ENCODE results near the gene STPG2.
"Not testable (repeated sequence)": the region's sequence is repeated elsewhere in the genome, so short reads cannot be mapped to it uniquely, and the experiment has no call there.

Gene STPG2

GRCh38 chr4:97978791-97979488, 164.3 kb downstream of the STPG2 start:
- no peak for DNase-seq (ENCODE audit: low read depth)
- H3K4me3 ChIP-seq (ENCODE audit: low read depth, low read length), result no peak overlapping the region

GRCh38 chr4:97953171-97953941, 189.9 kb downstream of the STPG2 start:
- no peak overlapping the region for H3K4me3 ChIP-seq (ENCODE audit: low read depth, low read length)

DNA sequence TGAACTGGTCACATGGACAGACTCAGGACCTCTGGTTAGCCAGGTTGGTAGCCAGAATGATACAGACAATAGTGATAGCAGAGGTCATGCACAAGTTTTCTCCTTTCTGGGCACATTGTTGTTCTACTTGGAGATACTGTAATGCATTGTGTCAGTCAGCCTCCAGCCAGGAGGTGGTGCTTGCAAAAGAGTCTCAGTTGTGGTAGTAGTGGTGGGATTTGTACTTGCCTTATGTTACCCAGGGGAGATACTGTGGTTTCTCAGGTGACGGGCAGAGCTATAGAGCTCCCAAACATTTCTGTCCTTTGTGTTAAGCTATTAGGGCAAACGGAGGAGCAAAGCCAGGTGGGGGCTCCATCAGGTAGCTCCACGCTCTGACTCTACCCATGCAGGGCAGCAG, 190.5 kb downstream of the STPG2 start:
- no peak for DNase-seq (ENCODE audit: low read depth)
- no peak overlapping the region for H3K4me3 ChIP-seq (ENCODE audit: low read depth, low read length)

More at GRCh38 chr4:97953171-97953941, 189.9 kb downstream of the STPG2 start:
- DNase-seq (ENCODE audit: low read depth), result no peak

DNA sequence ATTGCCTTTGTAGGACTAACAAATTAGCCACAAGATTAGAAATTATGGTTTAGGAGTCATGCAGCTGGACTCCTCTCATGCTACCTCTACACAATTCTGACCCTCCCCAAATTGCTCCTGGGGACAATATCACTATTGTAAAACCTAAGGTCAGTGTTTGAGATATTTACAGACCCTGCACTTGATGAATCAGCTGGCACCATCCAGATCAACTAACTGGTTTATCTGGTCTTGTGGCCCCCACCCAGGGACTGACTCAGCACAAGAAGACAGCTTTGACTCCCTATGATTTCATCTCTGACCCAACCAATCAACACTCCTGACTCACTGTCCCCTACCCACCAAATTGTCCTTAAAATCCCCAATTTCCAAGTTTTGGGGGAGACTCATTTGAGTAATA, 192.4 kb downstream of the STPG2 start:
- DNase-seq (ENCODE audit: low read depth), result no peak
- no peak overlapping the region for H3K4me3 ChIP-seq (ENCODE audit: low read depth, low read length)

GRCh38 chr4:97942951-97943350, 200.3 kb downstream of the STPG2 start:
- no peak overlapping the region for H3K4me3 ChIP-seq (ENCODE audit: low read depth, low read length)
- no peak for DNase-seq (ENCODE audit: low read depth)

- DNase-seq (ENCODE audit: low read depth), result no peak
- H3K4me3 ChIP-seq (ENCODE audit: low read depth, low read length), result no peak overlapping the region
Observed at GRCh38 chr4:97942137-97942536, 201.1 kb downstream of the STPG2 start.

DNA sequence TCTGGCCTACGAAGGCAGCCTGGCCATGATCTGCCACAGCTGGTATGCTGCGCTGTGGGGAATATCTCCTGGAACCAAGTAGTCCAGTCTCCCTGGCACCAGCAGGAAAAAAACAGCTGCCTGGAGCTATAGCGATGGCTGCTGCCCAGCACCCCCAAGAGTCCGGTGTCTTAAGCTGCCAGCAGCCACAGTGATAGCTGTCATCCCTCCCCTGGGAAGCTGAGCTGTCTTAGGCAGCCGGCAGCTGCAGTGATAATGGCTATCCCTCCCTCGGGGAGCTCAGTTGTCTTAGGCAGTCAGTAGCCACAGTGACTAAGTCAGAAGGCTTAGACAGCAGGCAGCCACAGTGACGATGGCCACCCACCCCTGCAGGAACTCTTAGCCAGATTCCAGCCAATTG, 205.1 kb downstream of the STPG2 start:
- no peak for DNase-seq (ENCODE audit: low read depth)

DNA sequence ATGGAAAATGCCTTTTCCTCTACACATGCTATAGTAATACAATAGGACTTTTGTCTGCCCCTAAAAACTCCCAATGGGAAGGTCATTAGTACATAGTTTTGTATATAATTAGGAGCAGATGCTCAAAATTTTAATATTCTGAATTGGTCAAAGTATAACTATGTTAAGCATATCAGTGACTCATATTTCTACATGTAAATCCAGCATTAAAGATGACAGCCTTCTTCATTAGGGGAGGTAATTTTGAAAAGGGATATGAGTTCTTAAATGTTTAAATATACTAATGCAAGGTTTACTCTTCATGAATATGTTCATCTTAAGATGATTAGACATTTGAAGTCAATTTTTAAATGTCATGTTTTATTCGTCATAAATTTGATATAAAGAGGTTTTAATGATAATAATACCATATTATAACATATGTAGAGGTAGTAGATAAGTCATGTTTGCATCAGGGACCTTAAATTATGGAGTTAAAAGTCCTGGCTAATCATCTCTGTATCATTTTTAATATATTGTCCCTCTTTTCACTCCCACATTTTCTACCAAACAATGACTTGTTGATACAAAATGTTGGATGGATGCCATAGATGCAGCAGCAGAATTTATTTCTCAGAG, 218.8 kb downstream of the STPG2 start:
- no peak for DNase-seq (ENCODE audit: low read depth)
- H3K4me3 ChIP-seq (ENCODE audit: low read depth, low read length), result no peak overlapping the region

More for the DNA sequence above, 205.1 kb downstream of the STPG2 start:
- no peak overlapping the region for H3K4me3 ChIP-seq (ENCODE audit: low read depth, low read length)

- DNase-seq (ENCODE audit: low read depth), result no peak
- no peak overlapping the region for H3K4me3 ChIP-seq (ENCODE audit: low read depth, low read length)
Observed at GRCh38 chr4:97923096-97923495, 220.2 kb downstream of the STPG2 start.

- H3K4me3 ChIP-seq (ENCODE audit: low read depth, low read length), result no peak overlapping the region
- DNase-seq (ENCODE audit: low read depth), result no peak
Observed at GRCh38 chr4:97917115-97917514, 226.2 kb downstream of the STPG2 start.

DNA sequence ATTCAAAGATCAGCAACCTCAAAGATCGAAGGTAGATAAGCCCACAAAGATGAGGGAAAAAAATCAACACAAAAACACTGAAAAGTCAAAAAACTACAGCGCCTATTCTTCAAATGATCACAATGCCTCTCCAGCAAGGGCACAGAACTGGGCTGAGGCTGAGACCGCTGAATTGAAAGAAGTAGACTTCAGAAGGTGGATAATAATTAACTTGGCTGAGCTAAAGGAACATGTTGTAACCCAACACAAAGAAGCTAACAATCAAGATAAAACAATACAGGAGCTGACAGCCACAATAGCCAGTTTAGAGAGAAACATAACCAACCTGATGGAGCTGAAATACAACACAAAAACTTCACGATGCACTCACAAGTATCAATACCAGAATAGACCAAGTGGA, 231.1 kb downstream of the STPG2 start:
- H3K4me3 ChIP-seq (ENCODE audit: low read depth, low read length), result no peak overlapping the region
- no peak for DNase-seq (ENCODE audit: low read depth)

GRCh38 chr4:97911236-97911906, 231.9 kb downstream of the STPG2 start:
- no peak overlapping the region for H3K4me3 ChIP-seq (ENCODE audit: low read depth, low read length)
- DNase-seq (ENCODE audit: low read depth), result no peak

GRCh38 chr4:97910005-97910404, 233.3 kb downstream of the STPG2 start:
- no peak overlapping the region for H3K4me3 ChIP-seq (ENCODE audit: low read depth, low read length)
- no peak for DNase-seq (ENCODE audit: low read depth)

GRCh38 chr4:97903436-97904189, 239.7 kb downstream of the STPG2 start:
- not testable (repeated sequence) for DNase-seq (ENCODE audit: low read depth); H3K4me3 ChIP-seq (ENCODE audit: low read depth, low read length)

- no peak for DNase-seq (ENCODE audit: low read depth)
- no peak overlapping the region for H3K4me3 ChIP-seq (ENCODE audit: low read depth, low read length)
Observed at GRCh38 chr4:97900229-97900628, 243.0 kb downstream of the STPG2 start.

- no peak for DNase-seq (ENCODE audit: low read depth)
- H3K4me3 ChIP-seq (ENCODE audit: low read depth, low read length), result no peak overlapping the region
Observed at GRCh38 chr4:97892592-97893266, 250.5 kb downstream of the STPG2 start.

- H3K4me3 ChIP-seq (ENCODE audit: low read depth, low read length), result no peak overlapping the region
- DNase-seq (ENCODE audit: low read depth), result no peak
Observed at GRCh38 chr4:97879942-97880341, 263.3 kb downstream of the STPG2 start.

- DNase-seq (ENCODE audit: low read depth), result no peak
- no peak overlapping the region for H3K4me3 ChIP-seq (ENCODE audit: low read depth, low read length)
Observed at GRCh38 chr4:97868097-97868496, 275.2 kb downstream of the STPG2 start.

GRCh38 chr4:97867557-97868091, 275.7 kb downstream of the STPG2 start:
- DNase-seq (ENCODE audit: low read depth), result no peak
- H3K4me3 ChIP-seq (ENCODE audit: low read depth, low read length), result no peak overlapping the region
